HEK293 (cell line): ENCODE measurements around the gene PIGZ.
A peak's percentile ranks its signal among the peaks of the same experiment; 100 is the strongest.

Source experiments
- CTCF ChIA-PET: fragments of 350-600 bp; formaldehyde crosslinking; extraction: SDS; loops from one replicate; lab custom pipeline; 2021; ENCODE audit warnings: antibody characterized with exemption; lab: Yijun Ruan, JAX
- POLR2A ChIA-PET: fragments of 300-600 bp; formaldehyde crosslinking; extraction: SDS; loops from one replicate; lab custom pipeline; 2020; ENCODE audit warnings: antibody characterized with exemption, inconsistent platforms; lab: Yijun Ruan, JAX
- H3K27ac ChIP-seq: fragments of 200-500 bp; sonication (Bioruptor generic); 2 replicates; pipeline ENCODE4 v1.5.1; 2014; ENCODE audit warnings: low read depth, low read length, control low read depth, inconsistent platforms; ENCODE audit errors: extremely low read depth
- H3K36me3 ChIP-seq, 2 experiments: fragments of 200-500 bp in 1 of 2; sonication (Bioruptor generic) in 1 of 2; 1 replicate in 1 of 2; 2 replicates in 1 of 2; pipeline ENCODE4 v1.5.1; 2014 to 2017; ENCODE audit warnings: inconsistent platforms in 2 of 2, low read length in 2 of 2; ENCODE audit not compliant: control insufficient read depth in 2 of 2, insufficient read depth in 1 of 2
- H3K4me1 ChIP-seq: fragments of 200-500 bp; sonication (Bioruptor generic); 2 replicates; pipeline ENCODE4 v1.5.1; 2014; ENCODE audit warnings: mild to moderate bottlenecking, low read length, inconsistent platforms; ENCODE audit not compliant: control insufficient read depth, insufficient read depth
- H3K4me3 ChIP-seq: 2 replicates; pipeline ENCODE4 v1.5.1; 2011; ENCODE audit warnings: low read depth, mild to moderate bottlenecking, control low read depth, low read length, moderate library complexity
- H3K9me3 ChIP-seq: fragments of 200-500 bp; sonication (Bioruptor generic); 2 replicates; pipeline ENCODE4 v1.5.1; 2014; ENCODE audit warnings: low read depth, low read length, inconsistent platforms; ENCODE audit not compliant: control insufficient read depth, insufficient read depth
- FEZF1 ChIP-seq: fragments of 450-650 bp; formaldehyde crosslinking; IDR thresholded peaks from 2 replicates; pipeline ENCODE4 v1.5.1; 2016; ENCODE audit warnings: missing biosample characterization, missing genetic modification characterization
- MEIS1 ChIP-seq: sonication (generic); formaldehyde crosslinking; IDR thresholded peaks from 2 replicates; pipeline ENCODE4 v1.8.1; 2022; ENCODE audit warnings: missing genetic modification reagents, mild to moderate bottlenecking, borderline replicate concordance
- MYNN ChIP-seq: fragments of 450-650 bp; formaldehyde crosslinking; IDR thresholded peaks from 2 replicates; pipeline ENCODE4 v1.5.1; 2016; ENCODE audit warnings: missing biosample characterization, missing genetic modification characterization, borderline replicate concordance
- REST ChIP-seq: fragments of 450-650 bp; formaldehyde crosslinking; IDR thresholded peaks from 2 replicates; pipeline ENCODE4 v1.5.1; 2016; ENCODE audit warnings: missing biosample characterization, missing genetic modification characterization
- YY1 ChIP-seq: fragments of 450-650 bp; formaldehyde crosslinking; IDR thresholded peaks from 2 replicates; pipeline ENCODE4 v1.5.1; 2018; ENCODE audit warnings: missing biosample characterization, missing genetic modification characterization
- ZEB2 ChIP-seq: fragments of 450-650 bp; formaldehyde crosslinking; IDR thresholded peaks from 2 replicates; pipeline ENCODE4 v1.5.1; 2016; ENCODE audit warnings: missing biosample characterization, missing genetic modification characterization
- ZFP37 ChIP-seq: fragments of 450-650 bp; formaldehyde crosslinking; IDR thresholded peaks from 2 replicates; pipeline ENCODE4 v1.5.1; 2016; ENCODE audit warnings: missing biosample characterization, missing genetic modification characterization
- ZFP41 ChIP-seq: fragments of 450-650 bp; formaldehyde crosslinking; IDR thresholded peaks from 2 replicates; pipeline ENCODE4 v1.5.1; 2016; ENCODE audit warnings: missing biosample characterization, missing genetic modification characterization, borderline replicate concordance
- ZNF121 ChIP-seq: fragments of 450-650 bp; formaldehyde crosslinking; IDR thresholded peaks from 2 replicates; pipeline ENCODE4 v1.5.1; 2016; ENCODE audit warnings: missing biosample characterization, missing genetic modification characterization
- ZNF140 ChIP-seq: fragments of 450-650 bp; formaldehyde crosslinking; IDR thresholded peaks from 2 replicates; pipeline ENCODE4 v1.5.1; 2016; ENCODE audit warnings: missing biosample characterization, missing genetic modification characterization
- ZNF2 ChIP-seq: fragments of 450-650 bp; formaldehyde crosslinking; IDR thresholded peaks from 2 replicates; pipeline ENCODE4 v1.5.1; 2016; ENCODE audit warnings: missing biosample characterization, missing genetic modification characterization
- ZNF433 ChIP-seq: fragments of 450-650 bp; formaldehyde crosslinking; IDR thresholded peaks from 2 replicates; pipeline ENCODE4 v1.5.1; 2016; ENCODE audit warnings: missing biosample characterization, missing genetic modification characterization, low read depth
- ZNF48 ChIP-seq: fragments of 450-650 bp; formaldehyde crosslinking; IDR thresholded peaks from 2 replicates; pipeline ENCODE4 v1.5.1; 2016; ENCODE audit warnings: missing biosample characterization, missing genetic modification characterization
- ZNF521 ChIP-seq: fragments of 450-650 bp; formaldehyde crosslinking; IDR thresholded peaks from 2 replicates; pipeline ENCODE4 v1.5.1; 2017; ENCODE audit warnings: missing biosample characterization, mild to moderate bottlenecking, missing genetic modification characterization
- ZNF610 ChIP-seq: fragments of 450-650 bp; formaldehyde crosslinking; IDR thresholded peaks from 2 replicates; pipeline ENCODE4 v1.5.1; 2016; ENCODE audit warnings: missing biosample characterization, missing genetic modification characterization, borderline replicate concordance
- ZNF777 ChIP-seq: fragments of 450-650 bp; formaldehyde crosslinking; IDR thresholded peaks from 2 replicates; pipeline ENCODE4 v1.5.1; 2017; ENCODE audit warnings: missing biosample characterization, missing genetic modification characterization, borderline replicate concordance
- ZSCAN16 ChIP-seq: fragments of 450-650 bp; formaldehyde crosslinking; IDR thresholded peaks from 2 replicates; pipeline ENCODE4 v1.5.1; 2016; ENCODE audit warnings: missing biosample characterization, missing genetic modification characterization

PIGZ gene

GRCh38 chr3:196962930-196963630 is 5.6 kb downstream of the PIGZ start (continued):
- TF ChIP-seq YY1 (tag by site-specific recombination) (no peak), ZNF521 (tag by site-specific recombination) (no peak), ZNF2 (no peak), REST (tag by site-specific recombination) (no peak)
- TF ChIP-seq, all 188 proteins: peak for 0

- H3K36me3 ChIP-seq = no peaks in the 10 kb centered on the region
- no peak overlapping the region for H3K27ac ChIP-seq
- H3K4me3 ChIP-seq = no peak overlapping the region
- CTCF ChIA-PET = no interaction called here
- no peaks in the 10 kb centered on the region for H3K4me1 ChIP-seq
- no peaks in the 10 kb centered on the region for H3K9me3 ChIP-seq
- TF ChIP-seq MEIS1 (CRISPR knock-in tag) (no peak), ZNF610 (no peak), ZFP37 (tag by site-specific recombination) (no peak), MYNN (tag by site-specific recombination) (no peak), ZNF521 (tag by site-specific recombination) (no peak), ZNF433 (no peak), ZFP41 (tag by site-specific recombination) (no peak), ZNF140 (tag by site-specific recombination) (no peak), ZNF48 (tag by site-specific recombination) (no peak), ZSCAN16 (tag by site-specific recombination) (no peak)
- POLR2A ChIA-PET = no interaction called here
These were observed 6.3 kb downstream of the PIGZ start for GRCh38 chr3:196962108-196962929.

- TF ChIP-seq FEZF1 (tag by site-specific recombination) (no peak), ZNF121 (tag by site-specific recombination) (peak; percentile 77)
- no peaks in the 10 kb centered on the region for H3K9me3 ChIP-seq
- no peaks in the 10 kb centered on the region for H3K4me1 ChIP-seq
- CTCF ChIA-PET = no interaction called here
- H3K4me3 ChIP-seq = no peak overlapping the region
- no peaks in the 10 kb centered on the region for H3K36me3 ChIP-seq
- H3K27ac ChIP-seq = no peak overlapping the region
- POLR2A ChIA-PET = interaction anchor here (1.1 kb wide), 1 partner anchor 15 kb away, joined by 3 read pairs; no protein-coding TSS in a partner anchor
These were observed 13.8 kb downstream of the PIGZ start for GRCh38 chr3:196954832-196955231.

- H3K36me3 ChIP-seq = no peaks in the 10 kb centered on the region
- TF ChIP-seq ZEB2 (tag by site-specific recombination) = no peak
- no peak for TF ChIP-seq ZNF777 (tag by site-specific recombination)
- no peaks in the 10 kb centered on the region for H3K4me1 ChIP-seq
- no peak overlapping the region for H3K27ac ChIP-seq
- ChIA-PET POLR2A (interaction anchor here (1.4 kb wide), 1 partner anchor 9 kb away, joined by 3 read pairs; the partner anchor contains the start of gene NCBP2), CTCF (interaction anchor here (1.5 kb wide), 1 partner anchor 9 kb away, joined by 5 read pairs; the partner anchor contains the start of gene NCBP2)
- H3K9me3 ChIP-seq = no peaks in the 10 kb centered on the region
- no peak overlapping the region for H3K4me3 ChIP-seq
These were observed 17.3 kb downstream of the PIGZ start for GRCh38 chr3:196951371-196951770.
